IPS-15b (cell line): ENCODE measurements around the gene RAI1.
A peak's percentile ranks its signal among the peaks of the same experiment; 100 is the strongest.

ENCODE experiments used
- H3K27me3 ChIP-seq: one replicate; pipeline ENCODE4 v1.6.1; 2013; ENCODE audit warnings: low read length; ENCODE audit not compliant: control insufficient read depth, insufficient read depth
- H3K36me3 ChIP-seq: one replicate; pipeline ENCODE4 v1.6.1; 2013; ENCODE audit warnings: low read length; ENCODE audit not compliant: control insufficient read depth, insufficient read depth
- H3K4me1 ChIP-seq: one replicate; pipeline ENCODE4 v1.6.1; 2013; ENCODE audit warnings: mild to moderate bottlenecking, low read length; ENCODE audit not compliant: control insufficient read depth, insufficient read depth
- H3K4me3 ChIP-seq: one replicate; pipeline ENCODE4 v1.5.1; 2013; ENCODE audit warnings: low read depth, low read length
- H3K9ac ChIP-seq: one replicate; pipeline ENCODE4 v1.6.1; 2013; ENCODE audit warnings: low read depth, mild to moderate bottlenecking, low read length
- H3K9me3 ChIP-seq: one replicate; pipeline ENCODE4 v1.6.1; 2013; ENCODE audit warnings: mild to moderate bottlenecking, low read length; ENCODE audit not compliant: control insufficient read depth, insufficient read depth

Gene RAI1

DNA sequence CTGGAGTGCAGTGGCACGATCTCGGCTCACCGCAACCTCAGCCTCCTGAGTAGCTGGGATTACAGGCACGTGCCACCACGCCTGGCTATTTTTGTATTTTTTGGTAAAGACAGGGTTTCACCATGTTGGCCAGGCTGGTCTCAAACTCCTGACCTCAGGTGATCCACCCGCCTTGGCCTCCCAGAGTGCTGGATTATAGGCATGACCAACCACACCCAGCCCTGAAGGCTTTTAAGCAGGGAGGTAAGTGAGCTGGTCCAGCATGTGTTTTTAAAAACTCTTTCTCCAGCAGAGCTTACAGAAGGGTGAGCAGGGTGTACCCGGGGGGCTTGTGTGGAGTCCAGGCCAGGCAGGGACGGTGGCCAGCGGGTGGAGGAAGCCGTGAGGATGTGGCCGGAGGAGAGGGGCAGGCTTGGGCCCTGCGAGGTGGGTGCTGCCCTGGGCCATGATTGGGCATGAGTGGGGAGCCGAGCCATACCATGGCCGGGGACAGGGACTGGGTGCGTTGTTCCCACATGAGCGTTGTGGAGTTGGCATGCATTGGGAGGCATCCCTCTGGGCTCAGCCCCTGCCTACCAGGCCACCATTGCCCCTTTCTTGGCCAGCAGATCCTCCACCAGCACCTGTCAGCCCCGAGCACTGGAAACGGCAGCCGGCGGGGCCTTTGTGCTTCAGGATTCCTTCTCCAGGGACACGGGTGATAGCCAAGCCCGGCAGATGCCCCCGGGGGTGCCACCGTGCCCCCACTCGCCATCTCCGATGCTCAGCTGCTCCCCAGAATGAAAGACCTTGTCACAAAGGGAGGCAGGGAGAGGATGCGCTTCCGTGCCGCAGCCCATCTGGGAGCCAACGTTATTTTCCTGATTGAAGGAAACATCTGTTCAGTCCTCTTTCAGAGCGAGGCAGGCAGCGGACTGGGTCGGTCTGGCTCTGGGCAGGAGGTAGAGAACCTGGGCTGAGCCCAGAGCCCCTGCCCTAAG is 64.5 kb downstream of the RAI1 start:
- Histone ChIP-seq H3K9ac (no peak overlapping the region), H3K4me1 (peaks cover 2% of the 10 kb centered on the region)

DNA sequence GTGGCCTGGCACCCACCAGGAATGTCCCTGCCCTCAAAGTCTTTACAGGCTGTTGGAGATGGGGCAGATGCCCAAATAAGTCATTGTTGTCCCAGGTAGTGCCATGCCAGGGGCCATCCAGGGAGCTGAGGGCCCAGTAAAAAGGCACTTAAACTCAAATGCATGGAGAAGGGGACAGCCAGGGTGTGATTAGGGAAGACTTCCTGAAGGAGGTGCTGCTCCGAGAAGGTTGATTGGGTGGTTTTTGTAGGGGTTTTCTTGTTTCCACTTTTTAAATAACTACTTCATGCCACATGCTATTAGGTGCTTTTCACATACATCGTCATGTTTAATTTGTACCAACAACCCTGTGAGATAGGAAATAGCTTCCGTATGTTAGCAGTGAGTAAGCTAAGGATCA is 66.9 kb downstream of the RAI1 start:
- H3K27me3 ChIP-seq: peaks cover 13% of the 10 kb centered on the region
- H3K36me3 ChIP-seq: no peaks in the 10 kb centered on the region
- H3K9me3 ChIP-seq: no peaks in the 10 kb centered on the region
- H3K9ac ChIP-seq: no peak overlapping the region
- peaks cover 7% of the 10 kb centered on the region for H3K4me1 ChIP-seq
- no peak overlapping the region for H3K4me3 ChIP-seq

More for the DNA sequence above, 64.5 kb downstream of the RAI1 start:
- no peak overlapping the region for H3K4me3 ChIP-seq
- H3K36me3 ChIP-seq: no peaks in the 10 kb centered on the region
- H3K27me3 ChIP-seq: peaks cover 20% of the 10 kb centered on the region
- H3K9me3 ChIP-seq: no peaks in the 10 kb centered on the region

- H3K36me3 ChIP-seq: no peaks in the 10 kb centered on the region
- no peak overlapping the region for H3K4me3 ChIP-seq
- H3K9ac ChIP-seq: no peak overlapping the region
- peaks cover 9% of the 10 kb centered on the region for H3K27me3 ChIP-seq
- peaks cover 9% of the 10 kb centered on the region for H3K4me1 ChIP-seq
- H3K9me3 ChIP-seq: no peaks in the 10 kb centered on the region
Observed at GRCh38 chr17:17748604-17749003, 67.3 kb downstream of the RAI1 start.

- H3K9me3 ChIP-seq: no peaks in the 10 kb centered on the region
- H3K9ac ChIP-seq: peak overlapping the region; percentile 24
- H3K27me3 ChIP-seq: peaks cover 6% of the 10 kb centered on the region
- peaks cover 9% of the 10 kb centered on the region for H3K4me1 ChIP-seq
- no peak overlapping the region for H3K4me3 ChIP-seq
- no peaks in the 10 kb centered on the region for H3K36me3 ChIP-seq
Observed at GRCh38 chr17:17749025-17749772, 67.9 kb downstream of the RAI1 start.

DNA sequence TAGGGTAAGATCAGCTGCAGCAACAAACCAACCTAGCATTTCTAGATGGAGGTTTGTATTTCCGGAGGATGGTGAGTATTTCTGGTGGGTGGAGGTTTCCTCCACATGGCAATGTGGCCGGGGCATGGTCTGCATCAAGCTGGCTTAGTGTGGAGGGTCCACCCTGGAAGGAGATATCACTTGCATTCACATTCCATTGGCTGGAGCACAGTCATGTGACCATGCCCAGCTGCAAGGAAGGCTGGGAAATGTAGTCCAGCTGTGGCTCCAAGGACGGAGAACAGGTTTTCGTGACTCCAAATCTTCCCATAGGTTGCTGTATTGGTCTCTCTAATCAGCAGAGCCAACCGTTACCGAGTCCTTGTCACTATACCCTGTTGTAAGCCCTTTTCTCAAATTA is 68.7 kb downstream of the RAI1 start:
- Histone ChIP-seq H3K36me3 (no peaks in the 10 kb centered on the region), H3K4me3 (no peak overlapping the region), H3K9ac (no peak overlapping the region), H3K4me1 (peaks cover 9% of the 10 kb centered on the region), H3K9me3 (no peaks in the 10 kb centered on the region), H3K27me3 (peaks cover 5% of the 10 kb centered on the region)

GRCh38 chr17:17750881-17751280 is 69.6 kb downstream of the RAI1 start:
- Histone ChIP-seq H3K4me1 (peaks cover 9% of the 10 kb centered on the region), H3K9me3 (no peaks in the 10 kb centered on the region), H3K27me3 (peaks cover 4% of the 10 kb centered on the region), H3K4me3 (no peak overlapping the region), H3K9ac (no peak overlapping the region), H3K36me3 (no peaks in the 10 kb centered on the region)

- Histone ChIP-seq H3K9me3 (no peaks in the 10 kb centered on the region), H3K4me3 (peak overlapping the region; percentile 30), H3K4me1 (peaks cover 9% of the 10 kb centered on the region), H3K9ac (no peak overlapping the region), H3K27me3 (peaks cover 4% of the 10 kb centered on the region), H3K36me3 (no peaks in the 10 kb centered on the region)
Observed at GRCh38 chr17:17751489-17752088, 70.3 kb downstream of the RAI1 start.

DNA sequence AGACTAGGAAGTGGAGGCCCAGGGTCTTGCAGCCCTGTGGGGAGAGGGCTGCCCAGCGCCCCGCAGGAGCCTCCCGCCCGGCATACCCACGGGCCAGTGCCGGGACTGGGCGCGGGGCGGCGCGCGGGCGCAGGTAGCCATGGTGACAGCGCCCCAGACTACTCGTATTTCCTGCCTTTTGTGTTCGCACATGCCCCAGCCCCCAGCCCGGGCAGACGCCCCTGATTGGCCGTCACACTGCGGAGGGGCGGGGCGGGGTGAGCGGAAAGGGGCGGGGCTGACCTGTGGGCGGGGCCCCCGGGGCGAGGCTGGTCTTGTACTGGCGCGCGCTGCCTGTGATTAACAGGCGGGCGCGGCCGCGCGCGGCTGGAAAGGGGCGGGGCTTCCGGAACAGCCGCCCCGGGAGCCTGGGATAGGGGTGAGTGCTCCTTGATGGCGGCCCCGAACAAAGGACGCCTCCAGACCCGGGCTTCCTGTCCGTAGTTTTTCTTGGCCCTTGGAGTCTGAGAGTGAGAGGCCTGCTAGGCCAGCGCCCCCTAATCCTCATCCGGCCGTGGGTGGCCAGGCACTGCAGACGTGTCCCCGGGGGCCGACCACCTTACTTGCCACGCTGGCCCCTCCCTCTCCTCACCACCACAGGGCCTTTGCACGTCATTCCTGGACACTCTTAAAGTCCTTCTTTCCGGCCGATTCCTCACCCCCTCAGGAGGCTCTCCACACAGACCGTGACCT is 71.0 kb downstream of the RAI1 start:
- H3K4me1 ChIP-seq: peaks cover 9% of the 10 kb centered on the region
- H3K9me3 ChIP-seq: no peaks in the 10 kb centered on the region
- peaks cover 4% of the 10 kb centered on the region for H3K27me3 ChIP-seq
- peak overlapping the region; percentile 46 for H3K4me3 ChIP-seq
- H3K9ac ChIP-seq: no peak overlapping the region
- no peaks in the 10 kb centered on the region for H3K36me3 ChIP-seq

- Histone ChIP-seq H3K4me1 (peaks cover 9% of the 10 kb centered on the region), H3K9ac (no peak overlapping the region), H3K9me3 (no peaks in the 10 kb centered on the region), H3K4me3 (peak overlapping the region; percentile 46), H3K36me3 (no peaks in the 10 kb centered on the region), H3K27me3 (peaks cover 4% of the 10 kb centered on the region)
Observed at GRCh38 chr17:17752821-17753321, 71.6 kb downstream of the RAI1 start.

GRCh38 chr17:17754719-17755686 is 73.7 kb downstream of the RAI1 start:
- Histone ChIP-seq H3K9me3 (no peaks in the 10 kb centered on the region), H3K27me3 (peaks cover 4% of the 10 kb centered on the region), H3K4me3 (no peak overlapping the region), H3K9ac (no peak overlapping the region), H3K4me1 (peaks cover 9% of the 10 kb centered on the region), H3K36me3 (no peaks in the 10 kb centered on the region)
